GM12878 (cell line): ENCODE data around the gene MVB12B. TPM values are rescaled to one million over a fixed set of nuclear protein-coding genes. Genes with fewer than 3 reads are reported as not detected.

Experiments used
- BRCA1 ChIP-seq: IDR thresholded peaks from 2 replicates; pipeline ENCODE4 v1.6.1; 2011; ENCODE audit warnings: low read depth, low read length, improper control_type of control experiment
- CBX3 ChIP-seq: fragments of 200-600 bp; sonication (generic); IDR thresholded peaks from 2 replicates; pipeline ENCODE4 v1.6.1; 2016; ENCODE audit warnings: low read depth, borderline replicate concordance
- HDGF ChIP-seq: fragments of 450-650 bp; IDR thresholded peaks from 2 replicates; pipeline ENCODE4 v1.6.1; 2016; ENCODE audit warnings: antibody characterized with exemption
- JUNB ChIP-seq: IDR thresholded peaks from 2 replicates; pipeline ENCODE4 v1.6.1; 2016; ENCODE audit warnings: antibody characterized with exemption, mild to moderate bottlenecking
- PBX3 ChIP-seq: IDR thresholded peaks from 2 replicates; pipeline ENCODE4 v1.6.1; 2011; ENCODE audit warnings: mild to moderate bottlenecking, low read depth, low read length, moderate library complexity; ENCODE audit not compliant: insufficient replicate concordance
- SMARCA5 ChIP-seq: fragments of 450-650 bp; IDR thresholded peaks from 2 replicates; pipeline ENCODE4 v1.6.1; 2017; ENCODE audit warnings: mild to moderate bottlenecking
- SREBF1 ChIP-seq: IDR thresholded peaks from 2 replicates; pipeline ENCODE4 v1.6.1; 2012; ENCODE audit warnings: mild to moderate bottlenecking, low read length
- SREBF2 ChIP-seq: IDR thresholded peaks from 2 replicates; pipeline ENCODE4 v1.6.1; 2012; ENCODE audit warnings: mild to moderate bottlenecking, low read length
- STAT1 ChIP-seq: fragments of 450-650 bp; conservative IDR thresholded peaks from 2 replicates; pipeline ENCODE4 v1.6.1; 2014; ENCODE audit warnings: antibody characterized with exemption, mild to moderate bottlenecking
- SUZ12 ChIP-seq: fragments of 200-600 bp; sonication (generic); IDR thresholded peaks from one replicate; pipeline ENCODE4 v1.6.1; 2018; ENCODE audit warnings: antibody characterized with exemption, mild to moderate bottlenecking; ENCODE audit not compliant: unreplicated experiment
- WRNIP1 ChIP-seq: IDR thresholded peaks from 2 replicates; pipeline ENCODE4 v1.6.1; 2011; ENCODE audit warnings: low read depth, low read length, improper control_type of control experiment, borderline replicate concordance
- ZBTB33 ChIP-seq: fragments of 450-650 bp; IDR thresholded peaks from 2 replicates; pipeline ENCODE4 v1.6.1; 2017; ENCODE audit warnings: mild to moderate bottlenecking
- ZNF217 ChIP-seq: fragments of 450-650 bp; IDR thresholded peaks from 2 replicates; pipeline ENCODE4 v1.6.1; 2017; ENCODE audit warnings: antibody characterized with exemption, mild to moderate bottlenecking
- ZNF592 ChIP-seq: fragments of 450-650 bp; IDR thresholded peaks from 2 replicates; pipeline ENCODE4 v1.6.1; 2017; ENCODE audit warnings: mild to moderate bottlenecking, moderate library complexity
- polyA plus RNA-seq, 11 experiments: library from polyadenylated mRNA; depleted of rRNA in 4 of 11; unstranded in 6 of 11; stranded (reverse) in 5 of 11; fragments of >200 nt; fragmentation: Nextera tagmentation in 4 of 11; fragmentation: Illumina TruSeq in 1 of 11; extraction: Ambion mirVana in 4 of 11; extraction: Trizol in 1 of 11; gene quantifications; 1 replicate in 1 of 11; 2 replicates in 10 of 11; pipeline versions ENCODE4 v1.2.1 to v1.2.3, GENCODE V29; 2011 to 2016; ENCODE audit warnings: inconsistent platforms in 2 of 11, missing spikeins in 2 of 11, low read depth in 1 of 11
- total RNA-seq, 4 experiments: library from RNA; depleted of rRNA in 3 of 4; stranded (reverse); fragments of >200 nt in 3 of 4; fragmentation: Illumina TruSeq in 1 of 4; extraction: Trizol in 1 of 4; gene quantifications; 2 replicates each; pipeline versions ENCODE4 v1.2.1 to v1.2.3, GENCODE V29; 2013 to 2021

Gene MVB12B
- total and polyA plus RNA-seq, 10 of the 15 experiments (the other 5 are each of a cell fraction or from before 2014, with no cell fraction given), result 0.08 TPM; not detected in 9

GRCh38 chr9:126491949-126492348 is 165.3 kb downstream of the MVB12B start (continued):
- TF ChIP-seq ZBTB33 (no peak), PBX3 (no peak), CBX3 (no peak), SREBF1 (no peak), SMARCA5 (no peak), WRNIP1 (no peak), SREBF2 (no peak), ZNF592 (no peak), JUNB (no peak), HDGF (no peak), BRCA1 (no peak), STAT1 (no peak), ZNF217 (no peak), SUZ12 (no peak)
